Kidney glomerular epithelial cell (primary cell): ENCODE data around the gene BCAS4.
"Not testable (repeated sequence)": the region's sequence is repeated elsewhere in the genome, so short reads cannot be mapped to it uniquely, and the experiment has no call there.

Experiments
- DNase-seq: peaks from one replicate; lab custom pipeline; 2025; lab: John Stamatoyannopoulos, UW

BCAS4 gene

GRCh38 chr20:50799176-50799889 is 4.5 kb downstream of the BCAS4 start:
- no peak for DNase-seq

DNA sequence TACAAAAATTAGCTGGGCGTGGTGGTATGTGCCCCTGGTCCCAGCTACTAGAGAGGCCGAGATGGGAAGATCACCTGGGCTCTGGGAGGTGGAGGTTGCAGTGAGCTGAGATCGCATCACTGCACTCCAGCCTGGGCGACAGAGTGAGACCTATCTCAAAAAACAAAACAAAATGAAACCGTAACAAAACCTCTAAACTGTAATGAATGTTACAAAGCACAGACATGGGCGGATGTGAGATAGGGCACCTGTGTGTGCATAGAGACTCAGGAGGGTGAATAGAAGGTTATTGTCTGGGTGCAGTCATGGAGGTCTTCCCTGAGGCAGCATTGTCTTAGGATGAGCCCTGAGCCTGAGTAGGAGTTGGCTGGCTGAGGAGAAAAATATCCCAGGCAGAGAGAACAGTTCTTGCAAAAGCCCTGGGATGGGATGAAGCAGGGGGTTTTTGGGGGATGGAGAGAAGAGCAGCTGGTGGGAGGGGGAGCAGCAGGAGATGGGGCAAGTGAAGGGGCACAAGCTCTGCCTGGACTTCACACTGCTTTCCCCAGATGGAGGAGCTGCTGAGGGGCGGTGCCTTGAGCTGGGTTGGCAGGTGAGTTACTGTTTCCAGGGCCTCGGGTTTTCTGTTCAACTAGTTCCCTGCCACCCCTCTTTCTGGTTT is 5.2 kb downstream of the BCAS4 start:
- DNase-seq = no peak

DNA sequence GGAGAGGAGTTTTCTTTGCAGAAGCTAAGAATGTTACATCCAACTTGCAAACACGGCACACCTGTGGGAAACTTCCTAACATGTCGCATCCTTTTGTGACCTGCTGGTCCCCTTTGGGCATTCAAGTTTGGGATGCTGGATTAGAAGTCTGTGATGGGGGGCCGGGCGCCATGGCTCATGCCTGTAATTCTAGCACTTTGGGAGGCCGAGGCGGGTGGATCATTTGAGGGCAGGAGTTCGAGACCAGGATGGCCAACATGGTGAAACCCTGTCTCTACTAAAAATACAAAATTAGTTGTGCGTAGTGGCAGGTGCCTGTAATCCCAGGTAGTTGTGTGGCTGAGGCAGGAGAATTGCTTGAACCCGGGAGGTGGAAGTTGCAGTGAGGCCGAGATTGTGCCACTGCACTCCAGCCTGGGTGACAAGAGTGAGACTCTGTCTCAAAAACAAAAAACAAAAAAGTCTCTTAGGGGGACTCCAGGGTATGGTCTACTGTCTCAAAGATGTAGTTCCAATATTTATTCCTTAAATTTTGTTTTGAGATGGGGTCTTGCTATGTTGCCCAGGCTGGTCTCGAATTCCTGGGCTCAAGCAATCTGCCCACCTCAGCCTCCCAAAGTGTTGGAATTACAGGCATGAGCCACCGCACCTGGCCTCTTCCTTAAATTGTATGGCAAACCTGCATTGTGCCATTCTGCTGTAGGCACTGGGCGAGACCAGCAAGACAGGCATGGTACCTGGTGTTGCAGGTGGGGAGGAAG is 6.3 kb downstream of the BCAS4 start:
- not testable (repeated sequence) for DNase-seq

GRCh38 chr20:50801747-50802125 is 6.9 kb downstream of the BCAS4 start:
- DNase-seq = no peak

DNA sequence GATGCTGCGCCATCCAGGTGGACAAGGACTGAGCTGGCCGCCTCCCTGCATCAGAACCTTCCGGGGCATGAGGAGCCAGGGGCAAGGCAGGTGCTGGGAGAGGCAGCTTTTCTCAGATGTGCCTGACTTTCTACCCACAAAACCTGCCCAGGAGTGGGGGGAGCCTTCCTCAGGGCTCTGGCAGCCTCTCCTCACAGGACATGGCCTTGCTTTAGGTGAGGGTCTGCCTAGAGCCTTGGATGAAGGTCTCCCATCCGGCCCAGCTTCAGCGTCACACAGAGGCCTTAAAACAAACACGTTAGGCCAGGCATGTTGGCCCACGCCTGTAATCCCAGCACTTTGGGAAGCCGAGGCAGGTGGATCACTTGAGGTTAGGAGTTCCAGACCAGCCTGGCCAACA is 7.4 kb downstream of the BCAS4 start:
- DNase-seq = no peak

DNA sequence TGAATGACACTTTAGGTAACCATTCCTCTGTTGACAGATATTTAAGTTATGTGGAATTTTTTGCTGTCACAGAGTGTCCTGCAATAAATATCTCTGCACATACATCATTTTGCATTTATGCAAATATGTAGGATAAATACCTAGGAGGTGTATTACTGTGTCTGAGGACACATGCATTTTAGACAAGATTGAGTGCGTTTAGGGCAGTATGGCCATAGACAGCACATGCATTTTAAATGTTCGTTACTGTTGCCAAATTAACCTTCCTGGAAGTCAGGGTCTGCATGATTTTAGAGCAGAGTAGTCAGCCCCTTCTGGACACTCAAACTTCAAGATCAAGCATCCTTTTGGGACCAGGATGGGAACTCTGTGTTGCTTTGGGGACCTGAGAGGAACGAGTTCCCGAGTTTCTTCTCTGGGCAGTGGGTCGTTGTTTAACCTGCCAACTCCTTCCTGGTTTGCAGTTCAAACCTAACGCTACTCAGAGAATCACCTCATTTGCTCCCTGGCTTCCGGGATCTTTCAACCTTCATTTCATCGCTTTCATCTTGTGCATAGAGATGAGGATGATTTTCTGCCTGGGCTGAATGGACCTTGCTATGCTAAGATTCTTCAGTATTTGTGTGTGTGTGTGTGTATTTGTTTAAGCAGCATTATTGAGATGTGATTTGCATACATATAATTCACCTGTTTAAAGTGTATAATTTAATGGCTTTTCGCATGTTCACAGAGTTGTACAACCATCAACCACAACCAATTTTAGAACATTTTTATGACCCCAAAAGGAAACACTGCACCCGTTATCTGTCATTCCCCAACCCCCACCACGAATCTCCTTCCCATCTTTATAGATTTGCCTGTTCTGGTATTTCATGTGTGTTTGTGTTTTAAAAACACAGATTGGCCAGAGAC is 9.8 kb downstream of the BCAS4 start:
- DNase-seq = no peak

DNA sequence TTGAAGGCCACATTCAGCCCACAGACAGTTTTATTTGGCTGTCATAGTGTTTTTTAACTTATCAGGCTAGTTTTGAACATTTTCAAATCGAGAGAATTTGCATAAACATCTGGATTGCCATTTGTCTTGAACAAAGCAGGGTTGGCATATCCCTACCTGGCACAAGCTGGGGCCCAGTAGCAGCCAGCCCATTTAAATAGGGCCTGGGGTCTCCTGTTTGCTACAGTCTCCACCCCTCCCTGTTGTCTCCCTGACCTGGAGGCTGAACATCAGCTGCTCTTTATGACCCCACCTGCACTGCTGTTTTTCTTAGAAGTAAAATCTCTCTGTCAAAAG is 10.5 kb downstream of the BCAS4 start:
- DNase-seq = no peak

DNA sequence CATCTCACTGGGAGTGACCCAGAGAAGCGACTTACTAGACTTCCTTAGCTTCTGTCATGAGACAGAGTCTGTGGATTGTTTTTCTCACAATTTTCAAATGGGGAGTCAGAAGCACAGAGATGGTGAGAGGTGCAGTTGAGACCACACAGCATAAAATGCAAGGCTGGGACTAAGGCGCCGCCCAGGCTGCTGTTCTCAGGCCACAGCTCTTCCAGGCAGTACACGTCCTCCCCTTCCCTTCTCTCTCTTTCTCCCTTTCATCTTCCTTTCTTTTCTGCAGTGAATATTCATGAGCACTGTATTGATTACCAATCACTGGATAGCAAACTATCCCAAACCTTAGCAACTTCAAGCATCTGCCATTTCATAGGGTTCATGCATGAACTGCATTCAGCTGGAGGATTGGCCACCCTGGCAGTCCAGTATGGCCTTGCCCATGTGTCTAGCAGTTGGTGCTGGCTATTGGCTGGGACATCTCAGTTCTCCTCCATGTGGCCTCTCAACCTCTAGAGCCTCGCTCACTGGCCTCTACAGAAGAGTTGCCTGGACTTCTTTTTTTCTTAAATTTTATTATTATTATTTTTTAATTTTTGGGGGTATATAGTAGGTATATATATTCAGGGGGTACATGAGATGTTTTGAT is 11.4 kb downstream of the BCAS4 start:
- DNase-seq = no peak

DNA sequence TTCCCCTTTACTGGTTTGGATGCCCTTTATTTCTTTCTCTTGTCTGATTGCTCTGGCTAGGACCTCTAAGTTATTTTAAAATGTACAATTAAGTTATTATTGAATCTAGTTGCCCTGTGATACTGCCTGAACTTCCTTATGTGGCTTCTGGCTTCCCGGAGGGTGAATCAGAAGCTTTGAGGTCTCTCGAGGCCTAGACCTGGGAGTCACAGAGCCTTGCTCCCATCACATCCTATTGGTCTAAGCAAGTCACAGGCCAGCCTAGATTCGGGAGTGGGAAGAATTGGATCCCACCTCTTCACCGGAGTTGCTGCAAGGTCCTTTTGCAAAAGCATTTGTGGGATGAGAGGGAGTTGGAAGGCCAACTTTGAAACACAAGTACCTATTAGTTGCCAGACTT is 15.2 kb downstream of the BCAS4 start:
- no peak for DNase-seq

GRCh38 chr20:50810842-50811241 is 16.0 kb downstream of the BCAS4 start:
- no peak for DNase-seq

DNA sequence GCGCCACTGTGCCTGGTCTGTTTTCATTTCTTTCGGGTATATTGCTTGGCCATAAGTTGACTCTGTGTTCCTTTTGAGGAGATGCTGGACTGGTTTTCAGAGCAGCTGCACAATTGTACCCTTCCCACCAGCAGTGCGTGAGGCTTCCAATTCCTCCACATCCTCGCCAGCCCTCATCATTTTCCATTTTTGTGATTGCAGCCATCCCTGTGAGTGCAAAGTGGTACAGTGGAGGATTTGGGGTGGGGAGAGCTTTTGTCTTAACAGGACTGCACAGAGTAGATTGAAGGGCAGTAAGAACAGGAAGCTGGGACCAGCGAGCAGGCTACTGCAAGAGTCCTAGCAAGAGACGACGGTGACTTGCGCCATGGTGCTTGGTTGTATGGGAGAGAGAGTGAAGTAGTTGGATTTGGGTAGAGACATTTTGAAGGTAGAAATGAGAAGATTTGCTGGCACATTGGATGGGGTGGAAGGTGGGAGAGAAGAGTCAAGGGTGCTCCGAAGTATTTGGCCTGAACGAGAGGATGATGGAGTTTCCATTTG is 18.3 kb downstream of the BCAS4 start:
- no peak for DNase-seq

GRCh38 chr20:50813801-50814200 is 18.9 kb downstream of the BCAS4 start:
- DNase-seq = no peak

GRCh38 chr20:50814438-50815161 is 19.7 kb downstream of the BCAS4 start:
- no peak for DNase-seq

GRCh38 chr20:50815162-50815989 is 20.5 kb downstream of the BCAS4 start:
- DNase-seq = peak; percentile 36

DNA sequence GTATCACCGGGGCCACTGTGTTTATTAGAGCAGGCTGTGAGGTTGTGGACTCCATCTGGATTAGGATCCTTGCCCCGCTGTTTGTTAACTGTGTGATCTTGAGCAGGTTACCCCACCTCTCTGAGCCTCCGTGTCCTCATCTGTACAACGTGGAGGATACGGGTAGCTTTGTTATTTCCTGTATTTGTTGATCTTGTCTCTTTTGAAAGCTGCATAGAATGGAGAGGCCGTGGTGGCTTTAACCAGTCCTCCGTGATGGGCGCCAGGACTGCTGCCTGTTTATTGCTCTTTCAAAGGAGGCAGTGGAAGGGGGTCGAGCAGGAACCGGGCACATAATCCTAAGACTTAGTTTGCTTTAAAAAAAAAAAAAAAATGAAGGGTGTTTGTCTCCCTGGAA is 22.9 kb downstream of the BCAS4 start:
- DNase-seq = no peak

DNA sequence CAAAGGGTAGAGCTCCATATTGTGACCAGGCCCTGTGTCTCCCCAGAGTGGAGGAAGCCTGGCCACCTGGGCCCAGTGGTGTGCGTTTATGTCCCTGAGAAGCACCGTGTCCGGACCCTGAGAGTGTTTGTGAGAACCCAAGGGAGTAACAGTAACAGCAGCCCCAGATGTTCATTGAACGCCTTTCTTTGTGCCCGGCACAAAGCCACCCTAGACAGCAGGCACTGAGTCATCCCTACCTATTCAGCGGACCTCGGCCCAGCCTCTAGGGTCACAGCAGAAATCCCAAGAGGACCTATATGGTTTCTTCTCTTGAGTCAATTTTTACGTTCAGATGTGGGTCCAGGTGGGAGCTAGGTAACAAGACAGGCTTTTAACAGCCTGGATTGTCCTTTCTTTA is 24.5 kb downstream of the BCAS4 start:
- DNase-seq = no peak

- DNase-seq = no peak
Observed at GRCh38 chr20:50820515-50821256, 25.8 kb downstream of the BCAS4 start.

DNA sequence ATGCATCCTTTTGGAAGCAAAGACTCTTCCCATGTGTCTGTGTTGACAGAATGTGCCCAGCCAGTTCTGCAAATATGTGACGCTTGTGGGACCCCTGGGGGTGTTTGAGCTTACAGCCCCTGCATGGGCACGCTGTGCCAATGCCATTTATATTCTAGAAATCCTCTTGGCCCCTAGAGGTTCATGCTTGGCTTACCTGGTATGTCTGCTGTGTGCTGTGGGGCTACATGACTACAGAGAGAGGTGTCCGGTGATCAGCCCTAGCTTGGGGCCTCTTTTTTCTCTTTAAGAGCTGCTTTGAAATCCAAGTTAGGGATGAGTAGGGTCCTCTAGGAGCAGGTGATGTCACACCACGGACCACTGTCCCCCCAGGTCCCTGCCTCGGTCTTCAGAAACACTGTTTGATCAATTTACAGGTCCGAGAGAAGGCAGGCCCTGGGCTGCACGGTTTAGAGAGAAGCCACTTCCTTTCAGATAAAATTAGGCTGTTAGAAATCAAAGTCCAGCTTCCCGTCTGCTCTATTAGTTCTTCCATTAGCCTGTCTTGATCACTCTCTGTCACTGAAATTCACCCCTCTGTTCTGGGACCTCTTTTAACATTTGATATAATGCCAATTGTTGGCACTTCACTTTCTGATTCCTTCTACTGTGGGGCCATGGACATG is 26.5 kb downstream of the BCAS4 start:
- no peak for DNase-seq

- DNase-seq = no peak
Observed at GRCh38 chr20:50821994-50822393, 27.1 kb downstream of the BCAS4 start.
